Heart left ventricle (tissue), 16 donors: ENCODE data around the gene KRT36. TPM values are rescaled to one million over a fixed set of nuclear protein-coding genes. Genes with fewer than 3 reads are reported as not detected.

ENCODE experiments used
- ATAC-seq, 4 donors: fragments of 200-7000 bp; cut with Tn5 transposase; one replicate each; pipeline ENCODE4 v1.9.1; 2020 to 2022; ENCODE audit warnings: moderate library complexity in 4 of 4, mild to moderate bottlenecking in 3 of 4, moderate number of reproducible peaks in 1 of 4
- DNase-seq, 5 donors: peaks; one replicate each; pipeline ENCODE4 v3.0.0-alpha.2; 2020
- H3K27ac ChIP-seq, 12 donors: fragments of 200-600 bp; sonication (generic) in 4 of 12; one replicate each; pipeline versions ENCODE4 v1.5.0 to v1.8.0; 2016 to 2022; ENCODE audit warnings: mild to moderate bottlenecking in 2 of 12
- H3K27me3 ChIP-seq, 9 donors: fragments of 200-600 bp; sonication (generic) in 2 of 9; one replicate each; pipeline versions ENCODE4 v1.5.1 to v1.8.0; 2016 to 2022; ENCODE audit warnings: mild to moderate bottlenecking in 3 of 9
- H3K36me3 ChIP-seq, 9 donors: fragments of 200-600 bp; sonication (generic) in 2 of 9; one replicate each; pipeline versions ENCODE4 v1.5.0 to v1.8.0; 2018 to 2022; ENCODE audit warnings: mild to moderate bottlenecking in 2 of 9
- H3K4me1 ChIP-seq, 12 donors: fragments of 200-600 bp; sonication (generic) in 4 of 12; one replicate each; pipeline versions ENCODE4 v1.5.0 to v1.8.0; 2016 to 2022; ENCODE audit warnings: mild to moderate bottlenecking in 3 of 12
- H3K4me3 ChIP-seq, 12 donors: fragments of 200-600 bp; sonication (generic) in 4 of 12; one replicate each; pipeline versions ENCODE4 v1.5.0 to v1.8.0; 2017 to 2022; ENCODE audit warnings: mild to moderate bottlenecking in 9 of 12, moderate library complexity in 4 of 12
- H3K9me3 ChIP-seq, 12 donors: fragments of 200-600 bp; sonication (generic) in 4 of 12; one replicate each; pipeline versions ENCODE4 v1.5.0 to v1.8.0; 2016 to 2022; ENCODE audit warnings: mild to moderate bottlenecking in 1 of 12
- POLR2A ChIP-seq, 2 donors: fragments of 450-650 bp; IDR thresholded peaks; one replicate each; pipeline ENCODE4 v1.6.1; 2017; ENCODE audit warnings: antibody characterized with exemption in 2 of 2, mild to moderate bottlenecking in 2 of 2, moderate library complexity in 2 of 2
- WGBS, 4 donors: extraction: QIAGEN DNeasy Blood & Tissue Kit in 2 of 4; methylation state at CpG; one replicate each; pipeline versions ENCODE4 v1.1.5 to v1.1.7; 2013 to 2018; 5-methylcytosine and 5-hydroxymethylcytosine counted together
- intact Hi-C, 10 donors: fragments of 100-400 bp; cut with DNase I; formaldehyde crosslinking; loops; one replicate each; pipeline versions ENCODE4 v1.11.1 to v1.14.2; 2022
- polyA plus RNA-seq, 2 donors: library from polyadenylated mRNA; stranded (reverse); fragments of 200-250 nt; gene quantifications; one replicate each; pipeline ENCODE4 v1.2.3, GENCODE V29; 2013
- total RNA-seq, 9 donors: library from RNA; depleted of rRNA in 2 of 9; stranded (reverse); fragments of >200 nt in 2 of 9; fragmentation: NEBNext Ultra II Directional in 3 of 9; extraction: Animal tissue kit (Norgen Biotek cat#: 25700) in 3 of 9; gene quantifications; one replicate each; pipeline versions ENCODE4 v1.1.0 to v1.2.4, GENCODE V29; 2016 to 2023
- TF ChIP-seq, protein P1 (sequence below), 12 donors: fragments of 200-600 bp; sonication (generic) in 4 of 12; IDR thresholded peaks; one replicate each; pipeline versions ENCODE4 v1.5.0 to v1.8.0; 2018 to 2022; ENCODE audit warnings: antibody characterized with exemption in 12 of 12, mild to moderate bottlenecking in 5 of 12
- donor health status: ischemic (EF 13 %, LVEDD 7.1; RV severe dilation, severe dysfunction).
- donor health status: healthy with polysubstance abuse.
- donor health status: DM: no; HTN: yes; CAD: no.
- donor health status: DM: no; HTN: no; CAD: no.
- donor health status: ischemic (EF 25% LVEDD 6.9; RV normal size, moderate dysfunction).
- donor health status: ischemic (EF 25% LVEDD 5.7; RV mildly dilated, moderate dysfunction).
- donor health status: healthy.
- donor health status: DM: yes; HTN: yes; CAD: no.
- donor health status: ischemic (EF 35%, LVEDD 5.7; RV mildly dilated, moderate dysfunction).
- donor health status: nonischemic (EF 11% LVEDD 7.7; RV severe dilation, severe dysfunction).
- donor health status: DM: yes; HTN: yes; CAD: no.
- donor health status: PGD.
- donor health status: ischemic (EF 29% LVEDD 5.4; RV normal size, mild dysfunction).
- donor health status: nonischemic (EF 23%, LVEDD 6.1; RV moderate dilation, normal function).

The KRT36 gene
- total and polyA plus RNA-seq, 11 donors: not detected

DNA sequence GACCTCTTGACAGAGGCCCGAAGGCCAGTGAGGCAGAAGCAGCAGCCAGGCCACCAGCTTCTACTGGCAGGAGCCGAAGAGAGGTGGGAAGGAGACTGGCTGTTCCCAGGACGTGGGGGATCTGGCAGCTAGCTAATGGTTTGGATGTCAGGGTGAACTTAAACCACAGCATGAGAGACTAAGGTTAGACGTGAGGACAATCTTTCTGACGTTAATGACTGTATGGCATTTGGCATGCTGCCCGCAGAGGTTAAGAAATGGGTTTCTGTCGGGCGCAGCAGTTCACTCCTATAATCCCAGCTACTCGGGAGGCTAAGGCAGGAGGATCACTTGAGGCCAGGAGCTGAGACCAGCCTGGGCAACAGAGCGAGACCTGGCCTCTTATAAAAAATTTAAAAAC lies 22.0 kb upstream of the KRT36 start:
- Histone ChIP-seq H3K27me3 (peaks cover 0 to 29% (median 4%) of the 10 kb centered on the region in 9 donors), H3K4me1 (peaks cover 0 to 4% (median 0%) of the 10 kb centered on the region in 12 donors), H3K27ac (no peak overlapping the region), H3K9me3 (no peaks in the 10 kb centered on the region), H3K4me3 (no peak overlapping the region), H3K36me3 (no peaks in the 10 kb centered on the region)
- ATAC-seq (no peak), DNase-seq (no peak)
- TF ChIP-seq, protein P1, sequence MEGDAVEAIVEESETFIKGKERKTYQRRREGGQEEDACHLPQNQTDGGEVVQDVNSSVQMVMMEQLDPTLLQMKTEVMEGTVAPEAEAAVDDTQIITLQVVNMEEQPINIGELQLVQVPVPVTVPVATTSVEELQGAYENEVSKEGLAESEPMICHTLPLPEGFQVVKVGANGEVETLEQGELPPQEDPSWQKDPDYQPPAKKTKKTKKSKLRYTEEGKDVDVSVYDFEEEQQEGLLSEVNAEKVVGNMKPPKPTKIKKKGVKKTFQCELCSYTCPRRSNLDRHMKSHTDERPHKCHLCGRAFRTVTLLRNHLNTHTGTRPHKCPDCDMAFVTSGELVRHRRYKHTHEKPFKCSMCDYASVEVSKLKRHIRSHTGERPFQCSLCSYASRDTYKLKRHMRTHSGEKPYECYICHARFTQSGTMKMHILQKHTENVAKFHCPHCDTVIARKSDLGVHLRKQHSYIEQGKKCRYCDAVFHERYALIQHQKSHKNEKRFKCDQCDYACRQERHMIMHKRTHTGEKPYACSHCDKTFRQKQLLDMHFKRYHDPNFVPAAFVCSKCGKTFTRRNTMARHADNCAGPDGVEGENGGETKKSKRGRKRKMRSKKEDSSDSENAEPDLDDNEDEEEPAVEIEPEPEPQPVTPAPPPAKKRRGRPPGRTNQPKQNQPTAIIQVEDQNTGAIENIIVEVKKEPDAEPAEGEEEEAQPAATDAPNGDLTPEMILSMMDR (IDR thresholded peaks at IDR 0.05): no peak
- TF ChIP-seq POLR2A (IDR thresholded peaks at IDR 0.05): no peak
- intact Hi-C loops: no loop called here
- WGBS, 4 donors: 77 to 81% (median 77%) methylated on average over 10 of the region's 10 CpGs

DNA sequence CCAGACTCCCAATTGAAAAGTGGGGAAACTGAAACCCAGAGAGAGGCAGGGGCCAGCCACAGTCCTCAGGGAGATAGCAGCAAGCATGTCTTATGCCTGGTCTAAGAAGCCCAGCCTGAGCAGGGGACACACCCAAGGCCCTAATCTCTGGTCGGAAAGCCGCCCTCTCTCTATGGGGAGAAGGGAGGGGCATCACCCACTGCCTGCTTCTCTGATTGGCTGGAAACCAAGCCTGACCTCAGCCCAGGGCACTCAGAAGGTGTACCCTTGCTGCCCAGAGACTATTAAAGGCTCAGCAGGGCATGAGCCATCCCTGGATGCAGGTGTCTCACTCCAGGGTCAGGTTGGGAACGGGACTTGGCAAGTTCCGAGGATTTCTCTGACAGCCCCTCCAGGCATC lies 21.4 kb upstream of the KRT36 start:
- Histone ChIP-seq H3K4me3 (no peak overlapping the region), H3K4me1 (peaks cover 0 to 4% (median 0%) of the 10 kb centered on the region in 12 donors), H3K36me3 (no peaks in the 10 kb centered on the region), H3K9me3 (no peaks in the 10 kb centered on the region), H3K27me3 (peaks cover 0 to 23% (median 4%) of the 10 kb centered on the region in 9 donors), H3K27ac (no peak overlapping the region)
- TF ChIP-seq POLR2A (IDR thresholded peaks at IDR 0.05): no peak
- TF ChIP-seq, protein P1 (IDR thresholded peaks at IDR 0.05): no peak
- ATAC-seq: no peak
- intact Hi-C loops: no loop called here
- 40 to 83% (median 57%) methylated on average over 2 to 4 of the region's 4 CpGs for WGBS, 4 donors
- no peak for DNase-seq

DNA sequence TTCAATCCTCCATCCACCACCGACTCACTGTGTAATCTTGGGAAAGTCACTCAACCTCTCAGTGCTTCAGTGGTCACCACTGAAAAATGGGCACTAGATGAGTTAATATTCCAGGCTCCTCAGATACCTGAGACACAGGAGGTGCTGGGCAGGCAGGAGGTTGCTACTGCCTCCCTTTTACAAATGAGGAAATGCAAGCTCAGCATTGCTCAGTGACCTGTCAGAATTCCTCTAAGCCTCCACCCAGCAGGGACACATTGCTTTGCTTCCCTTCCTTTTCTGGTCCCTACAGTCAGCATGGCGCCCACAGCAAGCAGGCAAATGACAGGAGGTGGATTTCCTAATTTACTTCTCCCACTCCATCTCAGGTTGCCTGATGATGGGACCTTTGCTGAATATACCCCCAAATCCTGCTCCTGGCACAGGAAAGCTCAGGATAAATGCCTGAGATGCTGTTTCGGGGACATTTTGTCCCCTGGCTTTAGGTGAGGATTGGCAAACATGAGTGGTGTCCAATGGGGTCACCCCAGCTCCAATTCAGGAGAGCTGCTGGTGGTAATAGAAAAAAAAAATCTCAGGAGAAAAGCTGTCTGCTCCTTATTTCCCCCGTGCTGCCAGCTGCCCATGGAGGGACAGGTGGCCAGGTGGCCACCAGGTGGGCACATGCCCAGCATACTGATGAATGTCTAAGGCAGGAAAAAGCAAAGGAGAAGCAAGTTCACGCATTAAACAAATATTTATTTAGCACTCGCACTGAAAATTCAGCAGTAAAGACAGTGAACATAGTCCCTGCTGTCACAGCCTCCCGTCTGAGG lies 20.7 kb upstream of the KRT36 start:
- TF ChIP-seq POLR2A (IDR thresholded peaks at IDR 0.05): no peak
- TF ChIP-seq, protein P1 (IDR thresholded peaks at IDR 0.05): no peak
- intact Hi-C loops: no loop called here
- no peak for ATAC-seq
- Histone ChIP-seq H3K9me3 (no peaks in the 10 kb centered on the region), H3K4me3 (no peak overlapping the region), H3K27me3 (peaks cover 0 to 21% (median 4%) of the 10 kb centered on the region in 9 donors), H3K27ac (no peak overlapping the region), H3K36me3 (no peaks in the 10 kb centered on the region), H3K4me1 (peaks cover 0 to 4% (median 0%) of the 10 kb centered on the region in 12 donors)
- 79 to 90% (median 83%) methylated on average over 7 of the region's 7 CpGs for WGBS, 4 donors
- DNase-seq: no peak

DNA sequence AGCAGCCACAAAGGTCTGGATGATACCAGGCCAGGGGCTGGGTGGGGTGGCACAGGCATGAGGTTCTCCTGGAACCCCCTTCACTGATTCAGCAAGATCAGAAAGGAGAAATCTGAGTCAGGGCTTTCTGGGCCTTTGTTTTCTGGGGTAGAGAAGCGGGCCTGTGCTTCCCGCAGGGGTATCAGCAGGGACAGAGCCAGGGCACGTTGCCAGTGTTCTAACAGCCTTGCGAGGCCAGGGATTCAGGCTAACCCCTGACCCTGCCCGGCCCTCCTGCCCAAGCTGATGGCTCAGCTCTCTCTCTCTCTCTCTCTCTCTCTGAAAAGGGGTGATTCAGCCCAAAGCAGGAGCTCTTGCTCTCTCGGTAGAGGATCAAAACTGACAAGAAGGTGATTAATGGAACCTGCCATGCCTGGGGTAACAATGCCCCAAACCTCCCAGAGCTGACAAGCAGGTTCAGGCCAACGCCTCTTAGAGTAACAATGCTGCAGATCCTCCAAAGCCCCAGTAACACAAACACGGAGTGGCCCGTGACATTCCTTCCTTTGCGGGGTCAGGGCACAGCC lies 17.7 kb upstream of the KRT36 start:
- DNase-seq (no peak), ATAC-seq (no peak)
- Histone ChIP-seq H3K27ac (no peak overlapping the region), H3K4me1 (no peaks in the 10 kb centered on the region), H3K36me3 (no peaks in the 10 kb centered on the region), H3K27me3 (peaks cover 0 to 15% (median 4%) of the 10 kb centered on the region in 9 donors), H3K9me3 (no peaks in the 10 kb centered on the region), H3K4me3 (no peak overlapping the region)
- no peak for TF ChIP-seq POLR2A (IDR thresholded peaks at IDR 0.05)
- 13 to 61% (median 47%) methylated on average over 4 to 10 of the region's 10 CpGs for WGBS, 4 donors
- intact Hi-C loops: no loop called here
